ENCODE results near the gene PTPN5.
A peak's percentile ranks its signal among the peaks of the same experiment; 100 is the strongest.

PTPN5 gene

GRCh38 chr11:18727479-18728236 lies 63.9 kb downstream of the PTPN5 start:
- H3K27ac Mint-ChIP-seq: peak overlapping the region in 1 of 3 experiments; percentile 70

GRCh38 chr11:18726040-18726439 lies 65.6 kb downstream of the PTPN5 start, which contains the start of gene IGSF22:
Gene IGSF22 (minus strand): TSS chr11:18726188. CDS start chr11:18724236, 1,952 bp downstream.
- no peak for TF ChIP-seq CTCF (IDR thresholded peaks at IDR 0.05; ENCODE audit: unreplicated experiment in 3 of 3)
- H3K9me3 Mint-ChIP-seq: no peaks in the 10 kb centered on the region
- no peaks in the 10 kb centered on the region for H3K36me3 Mint-ChIP-seq (ENCODE audit: low read depth)
- H3K4me3 Mint-ChIP-seq: peak within 1 kb of the TSS in 1 of 3 experiments; percentile 7
- H3K4me1 Mint-ChIP-seq: peaks cover 20% of the 10 kb centered on the region
- peaks cover 9% of the 10 kb centered on the region for H3K27me3 Mint-ChIP-seq (ENCODE audit: low read depth)
- H3K27ac Mint-ChIP-seq: no peak within 1 kb of the TSS

More at GRCh38 chr11:18727479-18728236, 63.9 kb downstream of the PTPN5 start:
- H3K4me1 Mint-ChIP-seq: peaks cover 12% of the 10 kb centered on the region
- H3K9me3 Mint-ChIP-seq: no peaks in the 10 kb centered on the region
- no peak overlapping the region for H3K4me3 Mint-ChIP-seq
- H3K27me3 Mint-ChIP-seq (ENCODE audit: low read depth): peaks cover 9% of the 10 kb centered on the region
- peak; percentile 65 to 76 (median 75) for TF ChIP-seq CTCF (IDR thresholded peaks at IDR 0.05; ENCODE audit: unreplicated experiment in 3 of 3)
- no peaks in the 10 kb centered on the region for H3K36me3 Mint-ChIP-seq (ENCODE audit: low read depth)

- no peaks in the 10 kb centered on the region for H3K36me3 Mint-ChIP-seq (ENCODE audit: low read depth)
- peaks cover 31% of the 10 kb centered on the region for H3K4me1 Mint-ChIP-seq
- peaks cover 16% of the 10 kb centered on the region for H3K27me3 Mint-ChIP-seq (ENCODE audit: low read depth)
- TF ChIP-seq CTCF (IDR thresholded peaks at IDR 0.05; ENCODE audit: unreplicated experiment in 3 of 3): no peak
- H3K9me3 Mint-ChIP-seq: no peaks in the 10 kb centered on the region
- no peak overlapping the region for H3K4me3 Mint-ChIP-seq
- no peak overlapping the region for H3K27ac Mint-ChIP-seq
Measured at GRCh38 chr11:18723991-18724390, 67.6 kb downstream of the PTPN5 start.

DNA sequence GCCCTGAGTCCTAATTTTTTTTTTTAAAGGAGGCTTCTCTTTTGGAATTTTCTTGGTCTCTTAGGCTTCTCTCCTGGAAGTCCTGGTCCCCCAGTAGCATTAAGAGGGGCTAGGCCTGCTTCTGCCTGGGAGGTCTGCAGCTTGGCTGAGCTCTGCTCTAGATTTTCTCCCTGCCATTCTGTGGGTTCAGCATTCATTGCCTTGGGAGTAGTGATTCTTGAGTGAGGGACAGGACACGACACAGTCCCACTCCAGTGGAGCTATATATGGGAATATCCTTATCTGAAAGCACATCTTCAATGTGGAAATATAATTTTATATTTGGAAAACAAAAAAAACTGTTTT lies 69.3 kb downstream of the PTPN5 start:
- peak in 1 of 3 experiments; percentile 15 for TF ChIP-seq CTCF (IDR thresholded peaks at IDR 0.05; ENCODE audit: unreplicated experiment in 3 of 3)
- Mint-ChIP-seq H3K27ac (peak overlapping the region in 1 of 3 experiments; percentile 40), H3K4me1 (peaks cover 26% of the 10 kb centered on the region), H3K4me3 (peak overlapping the region; percentile 86 to 96 (median 92)), H3K9me3 (no peaks in the 10 kb centered on the region), H3K36me3 (ENCODE audit: low read depth) (no peaks in the 10 kb centered on the region), H3K27me3 (ENCODE audit: low read depth) (peaks cover 21% of the 10 kb centered on the region)

GRCh38 chr11:18721561-18722292 lies 69.9 kb downstream of the PTPN5 start:
- H3K4me3 Mint-ChIP-seq: peak overlapping the region; percentile 86 to 96 (median 92)
- H3K9me3 Mint-ChIP-seq: no peaks in the 10 kb centered on the region
- H3K27ac Mint-ChIP-seq: peak overlapping the region; percentile 20 to 58 (median 56)
- no peaks in the 10 kb centered on the region for H3K36me3 Mint-ChIP-seq (ENCODE audit: low read depth)
- H3K4me1 Mint-ChIP-seq: peaks cover 26% of the 10 kb centered on the region
- peak; percentile 64 to 71 (median 64) for TF ChIP-seq CTCF (IDR thresholded peaks at IDR 0.05; ENCODE audit: unreplicated experiment in 3 of 3)
- H3K27me3 Mint-ChIP-seq (ENCODE audit: low read depth): peaks cover 21% of the 10 kb centered on the region

Measured in nephron (organoid).